ENCODE results near the gene NALF2.

The NALF2 gene

DNA sequence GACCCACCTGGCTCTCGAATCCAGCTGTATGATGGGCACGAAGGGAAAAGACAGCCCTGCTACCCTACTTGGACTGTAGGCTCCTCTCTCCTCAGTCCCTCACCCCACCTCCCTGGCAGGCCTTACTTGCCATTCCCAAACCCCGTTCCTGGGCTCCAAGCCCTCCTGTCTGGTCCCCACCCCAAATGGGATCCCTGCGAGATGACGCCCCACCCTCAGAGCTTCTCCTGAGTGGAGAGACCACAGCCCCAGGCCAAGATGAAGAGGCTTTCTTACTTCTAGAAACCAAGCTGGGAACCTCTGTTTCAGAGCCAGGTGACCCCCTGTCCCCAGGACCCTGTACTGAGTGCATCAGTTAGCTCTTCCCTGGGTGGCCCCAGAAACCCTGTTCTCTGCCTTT lies 4.5 kb downstream of the NALF2 start:
- TF ChIP-seq, protein P1, sequence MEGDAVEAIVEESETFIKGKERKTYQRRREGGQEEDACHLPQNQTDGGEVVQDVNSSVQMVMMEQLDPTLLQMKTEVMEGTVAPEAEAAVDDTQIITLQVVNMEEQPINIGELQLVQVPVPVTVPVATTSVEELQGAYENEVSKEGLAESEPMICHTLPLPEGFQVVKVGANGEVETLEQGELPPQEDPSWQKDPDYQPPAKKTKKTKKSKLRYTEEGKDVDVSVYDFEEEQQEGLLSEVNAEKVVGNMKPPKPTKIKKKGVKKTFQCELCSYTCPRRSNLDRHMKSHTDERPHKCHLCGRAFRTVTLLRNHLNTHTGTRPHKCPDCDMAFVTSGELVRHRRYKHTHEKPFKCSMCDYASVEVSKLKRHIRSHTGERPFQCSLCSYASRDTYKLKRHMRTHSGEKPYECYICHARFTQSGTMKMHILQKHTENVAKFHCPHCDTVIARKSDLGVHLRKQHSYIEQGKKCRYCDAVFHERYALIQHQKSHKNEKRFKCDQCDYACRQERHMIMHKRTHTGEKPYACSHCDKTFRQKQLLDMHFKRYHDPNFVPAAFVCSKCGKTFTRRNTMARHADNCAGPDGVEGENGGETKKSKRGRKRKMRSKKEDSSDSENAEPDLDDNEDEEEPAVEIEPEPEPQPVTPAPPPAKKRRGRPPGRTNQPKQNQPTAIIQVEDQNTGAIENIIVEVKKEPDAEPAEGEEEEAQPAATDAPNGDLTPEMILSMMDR (IDR thresholded peaks at IDR 0.05): no peak

DNA sequence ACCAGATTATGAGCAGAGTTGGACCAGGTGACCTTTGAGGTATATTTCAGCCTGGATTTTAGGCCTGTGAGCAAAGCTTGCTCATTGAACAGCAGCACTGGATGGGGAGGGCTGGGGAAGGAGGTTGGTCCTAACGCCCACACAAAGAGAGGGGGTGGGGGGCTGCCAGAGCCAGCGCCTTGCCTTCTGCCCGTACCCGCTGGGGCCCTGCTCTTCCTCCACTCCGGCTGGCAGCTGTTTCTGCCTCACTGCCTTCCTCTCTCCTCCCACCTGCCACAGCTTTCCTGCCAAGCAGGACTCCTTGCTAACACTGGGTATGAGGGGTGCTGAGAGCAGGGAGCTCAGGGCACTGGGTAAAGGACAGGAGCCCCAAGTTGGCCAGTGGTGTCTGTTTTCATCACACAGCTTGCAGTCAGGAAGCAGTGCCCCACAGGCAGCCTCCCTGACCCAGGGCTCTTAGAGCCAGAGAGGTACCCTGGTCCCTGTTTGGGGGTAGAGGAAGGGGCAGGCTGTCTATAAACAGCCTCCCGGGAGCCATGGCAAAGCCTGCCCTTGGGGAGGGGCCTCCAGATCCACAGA lies 6.1 kb downstream of the NALF2 start:
- TF ChIP-seq, protein P1 (IDR thresholded peaks at IDR 0.05): no peak

DNA sequence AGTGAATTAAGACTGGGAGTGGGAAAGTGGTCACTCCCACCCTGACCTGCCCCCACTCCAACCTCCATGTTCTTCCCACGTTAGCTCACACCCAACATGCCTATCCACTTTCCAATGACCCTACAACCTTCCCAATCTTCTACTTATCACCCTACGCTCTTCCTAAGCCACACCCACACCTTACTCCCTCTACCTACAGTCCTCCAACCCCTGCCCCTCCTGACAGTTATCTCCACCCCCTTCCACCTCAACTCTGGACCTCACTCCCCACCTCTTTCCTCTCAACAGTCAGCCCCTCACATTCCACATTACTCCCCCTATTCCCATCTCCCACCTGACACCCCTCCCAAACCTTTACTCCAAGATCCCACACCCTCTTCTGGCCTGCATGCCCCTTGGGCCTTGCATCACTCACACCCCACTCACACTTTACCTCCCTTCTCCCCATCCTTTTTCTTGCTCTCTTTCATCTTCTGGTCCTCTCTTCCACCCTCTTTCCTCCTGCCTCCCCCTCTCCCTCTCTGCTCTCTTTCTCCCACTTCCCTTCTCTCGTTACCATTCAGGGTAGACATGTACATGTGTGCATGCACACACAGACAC lies 6.9 kb downstream of the NALF2 start:
- TF ChIP-seq, protein P1 (IDR thresholded peaks at IDR 0.05): no peak

DNA sequence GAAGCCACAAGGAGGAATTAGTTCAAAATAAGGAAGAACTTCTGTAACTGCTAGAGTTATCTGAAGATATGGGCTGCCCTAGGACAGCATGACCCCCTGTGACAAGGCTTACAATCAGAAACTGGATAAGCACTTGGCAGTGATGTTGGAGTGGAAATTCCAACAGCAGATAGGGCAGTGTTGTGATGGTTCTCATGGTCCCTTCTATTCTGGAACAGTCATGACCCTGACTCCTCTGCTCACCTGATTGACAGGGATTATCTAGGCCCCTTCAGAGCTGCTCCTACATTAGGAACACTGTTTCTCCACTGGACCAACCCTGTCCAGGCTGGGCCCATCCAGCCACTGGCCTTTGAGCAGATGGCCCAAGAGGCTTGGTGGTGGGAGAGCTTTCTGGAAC lies 17.9 kb downstream of the NALF2 start:
- TF ChIP-seq, protein P1 (IDR thresholded peaks at IDR 0.05): no peak

DNA sequence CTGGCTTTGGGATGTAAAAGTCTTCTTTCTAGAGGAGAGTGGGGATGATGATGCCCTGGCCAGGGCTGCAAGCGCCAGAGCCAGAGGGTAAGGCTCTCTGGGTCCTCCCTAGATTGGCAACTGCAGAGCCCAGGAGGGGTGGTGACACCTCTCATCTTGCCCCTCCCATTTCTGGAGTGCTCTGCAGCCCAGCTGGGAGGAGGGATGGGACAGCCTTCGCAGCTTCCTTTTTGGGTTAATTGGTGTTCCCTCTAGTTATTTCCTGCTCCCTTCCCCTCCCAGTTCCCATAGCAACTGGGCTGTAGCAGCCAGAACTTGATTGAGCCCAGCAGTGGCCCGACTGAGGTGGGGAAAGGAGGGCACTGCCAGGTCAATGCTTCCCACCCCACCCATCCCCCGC lies 19.2 kb downstream of the NALF2 start:
- TF ChIP-seq, protein P1 (IDR thresholded peaks at IDR 0.05): no peak

DNA sequence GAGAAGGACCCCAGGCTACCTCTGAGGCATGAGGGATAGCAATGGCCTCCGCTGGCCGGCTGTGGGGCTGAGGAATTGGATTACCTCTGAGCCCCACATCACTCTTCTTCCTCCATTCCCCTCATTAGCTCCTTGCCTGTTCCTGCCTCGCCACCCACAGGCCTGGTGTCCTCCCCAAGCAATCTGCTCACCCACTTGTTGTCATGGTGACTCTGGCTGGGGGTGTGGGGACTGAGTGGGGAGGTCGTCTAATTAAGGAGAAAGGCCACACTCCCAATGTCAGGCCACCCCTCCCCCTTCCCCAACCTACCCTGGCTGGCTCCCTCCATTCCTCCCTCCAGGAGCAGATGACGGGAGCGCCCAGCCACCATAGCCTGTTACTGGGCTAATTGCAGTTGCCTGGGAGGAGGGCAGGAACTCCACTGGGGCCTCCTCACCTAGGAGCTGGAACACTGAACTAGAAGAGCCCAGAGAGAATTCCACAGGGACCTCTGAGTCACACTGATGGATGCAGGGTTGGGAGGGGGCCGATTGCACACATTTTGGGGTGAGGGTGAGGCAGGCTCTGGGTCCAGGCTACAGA lies 20.7 kb downstream of the NALF2 start:
- TF ChIP-seq, protein P1 (IDR thresholded peaks at IDR 0.05): no peak

DNA sequence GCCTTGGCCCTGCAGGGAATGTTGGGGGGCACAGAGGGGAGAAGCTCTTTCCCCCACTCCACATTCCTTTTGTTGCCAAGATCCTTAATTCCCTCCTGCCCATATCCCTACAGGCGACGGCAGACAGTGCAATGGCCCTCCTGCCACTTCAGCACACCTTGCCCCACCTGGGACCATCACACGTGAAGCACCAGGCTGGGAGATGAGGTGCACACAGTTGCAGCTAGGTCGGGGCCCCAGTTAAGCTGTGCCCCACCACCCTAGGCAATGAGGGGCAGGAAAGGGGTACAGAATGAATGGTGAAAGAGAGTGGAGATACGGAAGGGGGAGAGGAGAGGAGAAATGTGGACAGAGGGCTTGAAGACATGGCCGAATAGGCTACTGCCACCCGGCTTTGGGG lies 26.2 kb downstream of the NALF2 start:
- TF ChIP-seq, protein P1 (IDR thresholded peaks at IDR 0.05): no peak

All from LNCAP (cell line).